Measurements from ENCODE around the gene SMAD2. TPM values are rescaled to one million over a fixed set of nuclear protein-coding genes. Genes with fewer than 3 reads are reported as not detected.
"Not testable (repeated sequence)": the region's sequence is repeated elsewhere in the genome, so short reads cannot be mapped to it uniquely, and the experiment has no call there.

The SMAD2 gene
- 100 to 1,000 TPM; 118 to 123 TPM for total RNA-seq
- long read RNA-seq, full-length matches to known transcripts: 30 of 84 reads
- long read RNA-seq, partial matches to known transcripts: 10 of 84 reads
- long read RNA-seq, other reads (novel, unspliced or antisense): 44 of 84 reads

- intact Hi-C loops (cut with DNase I, micrococcal nuclease): no loop called here
- peak; percentile 83 to 90 for DNase-seq
- peak; percentile 71 for ATAC-seq
Measured at GRCh38 chr18:47930199-47930930, at the start of gene SMAD2. SMAD2 (minus strand) TSS chr18:47930659; CDS start chr18:47896756, 33,903 bp downstream.

DNA sequence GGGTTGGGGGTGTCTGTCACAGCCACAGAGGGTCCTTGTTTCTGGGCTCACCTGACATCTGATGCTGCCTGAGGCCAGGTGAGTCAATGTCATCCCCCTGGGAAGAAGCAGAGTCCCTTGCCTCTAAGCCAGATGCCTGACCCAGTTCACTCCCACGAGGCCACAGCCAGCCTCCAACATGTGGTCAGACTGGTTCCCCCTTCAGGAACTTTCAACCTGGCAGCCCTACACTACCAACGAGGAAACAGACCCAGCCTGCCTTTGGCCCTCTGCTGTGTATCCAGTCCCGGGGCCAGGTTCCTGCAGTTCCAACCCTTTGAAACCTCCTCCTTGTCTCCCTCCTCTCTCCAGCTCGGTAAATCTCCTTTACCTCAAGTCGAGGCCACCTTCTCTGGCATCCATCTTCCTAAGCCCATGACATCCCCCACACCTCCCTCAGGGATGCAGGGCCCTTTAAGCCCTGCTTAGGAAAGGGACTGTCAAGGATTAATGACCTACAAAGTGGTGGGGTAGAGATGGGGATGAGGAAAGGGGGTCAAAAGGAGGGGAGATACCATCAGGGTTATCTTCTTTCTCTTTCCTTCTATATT lies 49.2 kb upstream of the SMAD2 start:
- ATAC-seq (no peak), DNase-seq (no peak)
- intact Hi-C loops (cut with DNase I, micrococcal nuclease): no loop called here

DNA sequence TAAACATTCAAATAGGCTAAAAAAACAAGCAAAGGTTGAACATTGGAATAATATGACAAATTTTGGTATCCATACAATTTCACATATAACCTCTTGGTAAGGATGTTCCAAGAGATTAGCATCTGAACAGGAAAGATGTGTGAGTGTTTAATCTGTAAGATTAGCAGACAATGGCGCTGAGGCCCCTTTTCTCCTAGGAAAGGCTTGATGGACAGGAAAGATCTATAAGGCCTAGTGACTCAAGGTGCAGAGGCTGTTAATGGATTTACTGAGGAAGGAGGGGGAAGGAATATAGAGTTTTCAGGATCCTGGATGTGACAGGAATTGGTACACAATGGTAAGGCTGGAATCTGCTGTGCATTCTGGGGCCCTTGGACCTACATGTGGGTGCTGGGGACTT lies 48.1 kb upstream of the SMAD2 start:
- intact Hi-C loops (cut with DNase I, micrococcal nuclease): no loop called here
- DNase-seq (no peak), ATAC-seq (no peak)

- ATAC-seq (no peak), DNase-seq (no peak)
- intact Hi-C loops (cut with DNase I, micrococcal nuclease): no loop called here
Measured at GRCh38 chr18:47978141-47978540, 47.7 kb upstream of the SMAD2 start.

GRCh38 chr18:47975701-47976100 lies 45.2 kb upstream of the SMAD2 start:
- ATAC-seq (no peak), DNase-seq (no peak)
- intact Hi-C loops (cut with DNase I, micrococcal nuclease): no loop called here

DNA sequence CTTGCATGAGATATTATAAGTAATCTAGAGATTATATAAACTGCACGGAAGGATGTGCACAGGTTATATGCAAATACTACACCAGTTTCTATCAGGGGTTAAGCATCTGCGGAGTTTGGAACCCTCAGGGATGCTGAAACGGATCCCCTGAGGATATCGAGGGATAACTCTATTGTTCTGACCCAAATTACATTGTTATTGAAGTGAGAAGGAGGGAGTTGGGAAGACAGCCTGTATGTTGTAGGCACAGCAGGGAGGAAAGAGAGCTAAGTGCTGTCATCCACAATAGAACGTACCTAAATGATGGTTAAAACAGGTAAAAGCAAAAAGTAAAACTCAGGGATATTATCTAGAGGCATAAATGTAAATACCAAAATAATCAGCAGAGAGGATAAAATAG lies 44.6 kb upstream of the SMAD2 start:
- no peak for ATAC-seq
- no peak for DNase-seq
- intact Hi-C loops (cut with DNase I, micrococcal nuclease): no loop called here

- ATAC-seq (peak; percentile 80), DNase-seq (peak in 1 of 2 donors; percentile 11)
- intact Hi-C loops (cut with DNase I, micrococcal nuclease): no loop called here
Measured at GRCh38 chr18:47970664-47971531, 40.4 kb upstream of the SMAD2 start.

DNA sequence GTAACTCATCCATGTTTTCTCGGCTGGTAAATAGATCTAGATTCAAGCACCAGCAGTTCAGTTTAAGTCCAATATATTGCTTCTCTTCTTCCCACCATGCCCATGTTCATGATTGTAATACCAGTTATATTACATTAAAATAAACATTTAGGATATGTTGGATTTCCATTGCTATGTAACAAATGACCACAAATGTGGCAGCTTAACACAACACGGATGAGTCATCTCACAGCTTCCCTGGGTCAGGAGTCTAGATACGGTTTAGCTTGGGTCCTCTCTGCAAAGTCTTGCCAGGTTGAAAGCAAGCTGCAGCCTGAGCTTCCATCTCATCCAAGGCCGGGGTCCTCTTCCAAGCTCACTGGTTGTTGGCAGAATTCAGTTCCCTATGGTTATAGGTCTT lies 39.4 kb upstream of the SMAD2 start:
- DNase-seq (no peak), ATAC-seq (no peak)
- intact Hi-C loops (cut with DNase I, micrococcal nuclease): no loop called here

DNA sequence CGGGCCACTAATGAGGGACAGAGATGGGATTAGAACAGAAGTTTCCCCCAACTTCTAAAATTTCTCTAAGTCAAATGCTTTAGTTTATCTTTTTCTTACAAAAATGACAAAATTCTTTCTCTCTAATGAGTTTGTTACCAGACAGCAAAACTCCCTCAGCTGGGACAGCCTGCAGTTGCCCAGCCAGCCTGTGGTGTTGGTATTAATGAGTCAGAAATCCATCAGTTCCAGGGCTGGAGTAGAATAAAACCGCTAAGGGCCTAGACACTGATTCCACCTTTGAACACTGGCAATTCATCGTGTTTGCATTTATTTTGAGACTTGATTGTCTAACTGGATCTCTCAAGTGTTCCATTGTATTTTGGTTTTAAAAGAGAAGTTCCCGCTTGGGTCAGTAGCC lies 38.3 kb upstream of the SMAD2 start:
- ATAC-seq: no peak
- intact Hi-C loops (cut with DNase I, micrococcal nuclease): no loop called here
- no peak for DNase-seq

- intact Hi-C loops (cut with DNase I, micrococcal nuclease): no loop called here
- DNase-seq (no peak), ATAC-seq (no peak)
Measured at GRCh38 chr18:47968006-47968676, 37.7 kb upstream of the SMAD2 start.

DNA sequence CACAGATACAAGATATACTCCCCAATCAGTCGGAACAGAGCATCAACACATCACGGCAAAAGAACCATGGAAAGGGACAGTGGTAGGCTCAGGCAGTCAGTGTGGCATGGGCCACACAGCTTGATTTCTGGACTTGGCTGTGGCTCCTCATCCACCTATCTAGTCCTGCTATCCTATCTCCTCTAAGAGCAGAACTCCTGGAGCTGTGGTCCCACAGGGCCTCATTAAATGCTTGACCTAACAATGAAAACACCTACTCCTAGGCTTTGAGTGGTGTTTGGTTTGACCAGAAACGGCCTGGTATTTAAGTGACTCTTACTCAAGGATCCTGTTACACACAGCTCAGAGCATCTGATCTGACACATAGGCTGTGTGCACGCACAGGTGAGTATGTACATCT lies 33.6 kb upstream of the SMAD2 start:
- intact Hi-C loops (cut with DNase I, micrococcal nuclease): no loop called here
- no peak for DNase-seq
- no peak for ATAC-seq

- DNase-seq; intact Hi-C loops (cut with DNase I, micrococcal nuclease); ATAC-seq: not testable (repeated sequence)
Measured at GRCh38 chr18:47961003-47961402, 30.5 kb upstream of the SMAD2 start.

- ATAC-seq: no peak
- intact Hi-C loops (cut with DNase I, micrococcal nuclease): no loop called here
- DNase-seq: peak in 1 of 2 donors; percentile 8
Measured at GRCh38 chr18:47953471-47953931, 23.0 kb upstream of the SMAD2 start.

GRCh38 chr18:47950511-47950910 lies 20.1 kb upstream of the SMAD2 start:
- intact Hi-C loops (cut with DNase I, micrococcal nuclease): no loop called here
- DNase-seq (no peak), ATAC-seq (no peak)

DNA sequence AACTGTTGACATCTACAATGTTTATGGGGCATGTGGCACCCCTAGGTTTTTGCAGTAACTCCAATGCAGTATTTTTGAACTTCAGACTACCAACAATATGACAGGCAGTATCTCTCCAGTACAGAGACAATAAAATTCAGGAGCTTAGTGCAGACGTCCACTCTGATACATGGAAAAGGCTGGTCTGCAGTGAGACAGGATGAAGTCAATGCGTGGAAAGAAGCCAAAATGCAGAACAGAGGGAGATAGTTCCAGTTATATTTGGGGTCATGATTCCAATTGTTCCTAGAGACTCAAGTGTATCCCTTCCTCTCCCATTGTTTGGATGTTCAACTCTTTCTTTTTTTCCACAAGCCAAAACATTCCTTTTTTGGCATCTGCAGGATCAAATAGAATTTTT lies 18.7 kb upstream of the SMAD2 start:
- no peak for DNase-seq
- no peak for ATAC-seq
- intact Hi-C loops (cut with DNase I, micrococcal nuclease): no loop called here

DNA sequence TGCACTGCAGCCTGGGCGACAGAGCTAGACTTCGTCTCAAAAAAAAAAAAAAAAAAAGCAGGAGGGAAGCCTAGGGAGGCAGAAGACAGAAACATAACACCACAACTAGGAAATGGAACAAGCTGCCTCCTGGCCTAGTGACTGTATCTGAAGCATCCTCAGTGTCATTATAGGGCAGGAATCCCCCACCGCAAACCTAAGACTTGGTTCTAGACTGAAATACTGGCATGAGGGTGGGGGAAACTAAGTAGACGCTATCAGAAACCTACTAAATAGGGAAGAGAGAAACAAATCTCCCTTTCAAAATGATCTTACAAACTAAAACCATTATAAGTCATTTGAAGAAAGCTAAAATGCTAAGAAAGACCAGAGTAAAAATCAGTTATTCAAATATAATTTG lies 16.4 kb upstream of the SMAD2 start:
- intact Hi-C loops (cut with DNase I, micrococcal nuclease): no loop called here
- DNase-seq (no peak), ATAC-seq (no peak)

GRCh38 chr18:47944972-47945852 lies 14.8 kb upstream of the SMAD2 start:
- ATAC-seq: no peak
- DNase-seq: no peak
- intact Hi-C loops (cut with DNase I, micrococcal nuclease): no loop called here

- ATAC-seq: no peak
- no peak for DNase-seq
- intact Hi-C loops (cut with DNase I, micrococcal nuclease): no loop called here
Measured at GRCh38 chr18:47936952-47937351, 6.5 kb upstream of the SMAD2 start.

Measured in left colon (tissue), 2 donors.